A673 (cell line): ENCODE measurements around the gene PEX1. TPM values are rescaled to one million over a fixed set of nuclear protein-coding genes. Genes with fewer than 3 reads are reported as not detected.

Experiments used
- BruUV-seq: library from RNA; stranded (reverse); fragments of 400-500 nt; replicated peaks from 2 replicates; lab custom pipeline; 2021; lab: Mats Ljungman, UMichigan
- CTCF ChIA-PET: fragments of 300-600 bp; sonication (Branson Sonifier 250); formaldehyde crosslinking; loops from one replicate; lab custom pipeline; 2022; ENCODE audit warnings: antibody characterized with exemption; lab: Charles Lee
- POLR2A ChIA-PET: fragments of 300-600 bp; sonication (Branson Sonifier 250); formaldehyde crosslinking; loops from one replicate; lab custom pipeline; 2022; ENCODE audit warnings: antibody characterized with exemption; ENCODE audit not compliant: low non-redundant PET; lab: Charles Lee
- DNase-seq: peaks from one replicate; pipeline ENCODE4 v3.0.0-alpha.2; 2015; ENCODE audit warnings: low spot score
- H3K27ac ChIP-seq: fragments of 200-600 bp; sonication (generic); 2 replicates; pipeline ENCODE4 v1.5.1; 2016; ENCODE audit warnings: mixed run types, low read depth, mild to moderate bottlenecking, mixed read lengths, antibody characterized with exemption, low read length; ENCODE audit not compliant: poor library complexity, severe bottlenecking
- H3K27me3 ChIP-seq: fragments of 200-600 bp; sonication (generic); replicated peaks from 2 replicates; pipeline ENCODE4 v1.6.1; 2017; ENCODE audit warnings: mixed run types, low read depth, mild to moderate bottlenecking, mixed read lengths, antibody characterized with exemption, low read length; ENCODE audit not compliant: insufficient read depth, poor library complexity
- H3K36me3 ChIP-seq: fragments of 200-600 bp; sonication (generic); 2 replicates; pipeline ENCODE4 v1.6.1; 2016; ENCODE audit warnings: mixed run types, mild to moderate bottlenecking, mixed read lengths, antibody characterized with exemption, low read length; ENCODE audit not compliant: insufficient read depth, poor library complexity, severe bottlenecking
- H3K4me1 ChIP-seq: fragments of 200-600 bp; sonication (generic); 2 replicates; pipeline ENCODE4 v1.6.1; 2017; ENCODE audit warnings: mixed run types, mild to moderate bottlenecking, mixed read lengths, antibody characterized with exemption, low read length; ENCODE audit not compliant: insufficient read depth, poor library complexity, severe bottlenecking
- H3K4me3 ChIP-seq: fragments of 200-600 bp; sonication (generic); 2 replicates; pipeline ENCODE4 v1.5.1; 2016; ENCODE audit warnings: low read depth, mixed run types, mild to moderate bottlenecking, mixed read lengths, low read length; ENCODE audit not compliant: poor library complexity, severe bottlenecking
- H3K9me3 ChIP-seq: fragments of 200-600 bp; sonication (generic); 2 replicates; pipeline ENCODE4 v1.6.1; 2016; ENCODE audit warnings: mixed run types, low read depth, mild to moderate bottlenecking, mixed read lengths, antibody characterized with exemption, low read length; ENCODE audit not compliant: poor library complexity, severe bottlenecking
- CTCF ChIP-seq: fragments of 300-800, 200-600 bp; sonication (generic); conservative IDR thresholded peaks from 2 replicates; pipeline ENCODE4 v1.5.1; 2017; ENCODE audit warnings: low read depth, mild to moderate bottlenecking, antibody characterized with exemption, low read length, moderate library complexity, mixed read lengths
- EZH2 ChIP-seq: fragments of 200-600 bp; sonication (generic); IDR thresholded peaks from 2 replicates; pipeline ENCODE4 v1.6.1; 2017; ENCODE audit warnings: borderline replicate concordance, low read depth, mild to moderate bottlenecking, mixed read lengths, antibody characterized with exemption, low read length; ENCODE audit not compliant: poor library complexity, severe bottlenecking
- intact Hi-C: fragments of 100-400 bp; cut with micrococcal nuclease; formaldehyde crosslinking; loops from one replicate; pipeline ENCODE4 v1.10.0; 2022; ENCODE audit not compliant: unreplicated experiment
- total RNA-seq: library from RNA; stranded (reverse); gene quantifications from 2 replicates; pipeline ENCODE4 v1.2.3, GENCODE V29; 2021

The PEX1 gene
- total RNA-seq, 1 experiment from 2014 or later: 9.0 TPM

GRCh38 chr7:92460109-92460508 lies 68.2 kb downstream of the PEX1 start:
- no peaks in the 10 kb centered on the region for H3K4me1 ChIP-seq
- no peaks in the 10 kb centered on the region for H3K27me3 ChIP-seq
- BruUV-seq: no TSS peak
- H3K4me3 ChIP-seq: no peak overlapping the region
- H3K9me3 ChIP-seq: no peaks in the 10 kb centered on the region
- TF ChIP-seq CTCF: no peak
- no peak for TF ChIP-seq EZH2
- intact Hi-C loops: no loop called here
- CTCF ChIA-PET: interaction anchor here (1.9 kb wide), 1 partner anchor 12 kb away, joined by 11 read pairs; no protein-coding TSS in a partner anchor
- peaks cover 18% of the 10 kb centered on the region for H3K36me3 ChIP-seq
- POLR2A ChIA-PET: no interaction called here
- H3K27ac ChIP-seq: no peak overlapping the region
- DNase-seq: no peak

GRCh38 chr7:92456236-92456635 lies 72.1 kb downstream of the PEX1 start:
- no peaks in the 10 kb centered on the region for H3K27me3 ChIP-seq
- no peak for DNase-seq
- H3K27ac ChIP-seq: no peak overlapping the region
- POLR2A ChIA-PET: no interaction called here
- H3K36me3 ChIP-seq: peaks cover 40% of the 10 kb centered on the region
- no peak overlapping the region for H3K4me3 ChIP-seq
- no peaks in the 10 kb centered on the region for H3K9me3 ChIP-seq
- TF ChIP-seq CTCF (no peak), EZH2 (no peak)
- H3K4me1 ChIP-seq: no peaks in the 10 kb centered on the region
- no TSS peak for BruUV-seq
- CTCF ChIA-PET: no interaction called here
- intact Hi-C loops: no loop called here

GRCh38 chr7:92451645-92452044 lies 76.7 kb downstream of the PEX1 start:
- Histone ChIP-seq H3K36me3 (peaks cover 52% of the 10 kb centered on the region), H3K4me1 (peaks cover 7% of the 10 kb centered on the region), H3K4me3 (no peak overlapping the region), H3K9me3 (no peaks in the 10 kb centered on the region), H3K27ac (no peak overlapping the region), H3K27me3 (no peaks in the 10 kb centered on the region)
- TF ChIP-seq EZH2: no peak
- TF ChIP-seq CTCF: no peak
- POLR2A ChIA-PET: no interaction called here
- intact Hi-C loops: no loop called here
- no peak for DNase-seq
- no TSS peak for BruUV-seq
- CTCF ChIA-PET: no interaction called here
